SK-N-SH (cell line): ENCODE data around the gene SPCS3. TPM values are rescaled to one million over a fixed set of nuclear protein-coding genes. Genes with fewer than 3 reads are reported as not detected.
A peak's percentile ranks its signal among the peaks of the same experiment; 100 is the strongest.

ENCODE experiments used
- CTCF ChIA-PET: fragments of 300-600, 350-600 bp; formaldehyde crosslinking; extraction: SDS; loops from one replicate; lab custom pipeline; 2021; lab: Yijun Ruan, JAX
- POLR2A ChIA-PET: fragments of 350-600 bp; sonication (Branson Sonifier 250); formaldehyde crosslinking; extraction: SDS; loops from one replicate; lab custom pipeline; 2020; ENCODE audit warnings: antibody characterized with exemption, inconsistent platforms; lab: Yijun Ruan, JAX
- DNase-seq: peaks from one replicate; pipeline ENCODE4 v3.0.0; 2012
- H2AFZ ChIP-seq: fragments of 200-600 bp; sonication (generic); 2 replicates; pipeline ENCODE4 v1.8.1; 2016; ENCODE audit warnings: antibody characterized with exemption, mild to moderate bottlenecking, low read depth
- H3F3A ChIP-seq: fragments of 200-600 bp; sonication (generic); replicated peaks from 2 replicates; pipeline ENCODE3; 2016; ENCODE audit warnings: antibody characterized with exemption, mild to moderate bottlenecking; ENCODE audit not compliant: insufficient read depth
- H3K27ac ChIP-seq, 2 experiments: fragments of 200-500 bp in 1 of 2; fragments of 200-600 bp in 1 of 2; sonication (Bioruptor generic) in 1 of 2; sonication (generic), shearing (Covaris generic) in 1 of 2; 2 replicates each; pipeline versions ENCODE4 v1.5.1 to v1.6.1; 2014 to 2016; ENCODE audit warnings: low read depth in 2 of 2, inconsistent platforms in 1 of 2, low read length in 1 of 2, mild to moderate bottlenecking in 1 of 2, mixed read lengths in 1 of 2
- H3K27me3 ChIP-seq: fragments of 200-600 bp; sonication (generic), shearing (Covaris generic); 2 replicates; pipeline ENCODE4 v1.6.1; 2016; ENCODE audit warnings: mixed run types; ENCODE audit not compliant: insufficient read depth
- H3K36me3 ChIP-seq, 2 experiments: fragments of 200-500 bp in 1 of 2; fragments of 200-600 bp in 1 of 2; sonication (Bioruptor generic) in 1 of 2; sonication (generic) in 1 of 2; replicated peaks in 1 of 2; 2 replicates each; pipeline versions ENCODE3 to v1.5.1; 2014 to 2016; ENCODE audit warnings: low read length in 1 of 2, mild to moderate bottlenecking in 1 of 2; ENCODE audit not compliant: insufficient read depth in 2 of 2, control insufficient read depth in 1 of 2
- H3K4me1 ChIP-seq, 2 experiments: fragments of 200-500 bp in 1 of 2; fragments of 200-600 bp in 1 of 2; sonication (Bioruptor generic) in 1 of 2; sonication (generic), shearing (Covaris generic) in 1 of 2; 2 replicates each; pipeline versions ENCODE4 v1.5.1 to v1.6.1; 2014 to 2016; ENCODE audit warnings: low read depth in 1 of 2, low read length in 1 of 2, mixed run types in 1 of 2; ENCODE audit not compliant: insufficient read depth in 2 of 2, control insufficient read depth in 1 of 2
- H3K4me2 ChIP-seq: fragments of 200-600 bp; sonication (generic), shearing (Covaris generic); 2 replicates; pipeline ENCODE4 v1.6.1; 2017; ENCODE audit warnings: mixed run types
- H3K4me3 ChIP-seq, 2 experiments: fragments of 200-500 bp in 1 of 2; fragments of 200-600 bp in 1 of 2; sonication (Bioruptor generic) in 1 of 2; sonication (generic), shearing (Covaris generic) in 1 of 2; 2 replicates each; pipeline versions ENCODE4 v1.5.1 to v1.8.1; 2014 to 2016; ENCODE audit warnings: low read depth in 2 of 2, inconsistent platforms in 1 of 2, low read length in 1 of 2, mild to moderate bottlenecking in 1 of 2, mixed read lengths in 1 of 2, moderate library complexity in 1 of 2
- H3K79me2 ChIP-seq: fragments of 200-600 bp; sonication (generic); 2 replicates; pipeline ENCODE4 v1.8.1; 2017; ENCODE audit warnings: mild to moderate bottlenecking; ENCODE audit not compliant: insufficient read depth
- H3K9ac ChIP-seq: fragments of 200-600 bp; sonication (generic); 2 replicates; pipeline ENCODE4 v1.6.1; 2017; ENCODE audit warnings: mixed run types
- H3K9me2 ChIP-seq: fragments of 200-600 bp; sonication (generic); 2 replicates; pipeline ENCODE4 v1.6.1; 2017; ENCODE audit warnings: mixed run types
- H3K9me3 ChIP-seq: fragments of 200-600 bp; sonication (generic); 2 replicates; pipeline ENCODE4 v1.6.1; 2017; ENCODE audit warnings: mixed run types, mild to moderate bottlenecking, moderate library complexity
- H4K20me1 ChIP-seq: fragments of 200-600 bp; sonication (generic); 2 replicates; pipeline ENCODE4 v1.6.1; 2017; ENCODE audit warnings: mild to moderate bottlenecking, mixed run types; ENCODE audit not compliant: insufficient read depth
- CHD2 ChIP-seq: fragments of 150-350 bp; IDR thresholded peaks from 2 replicates; pipeline ENCODE4 v1.6.1; 2018; ENCODE audit warnings: low read length; ENCODE audit not compliant: partially characterized antibody
- CTCF ChIP-seq: fragments of 200-600 bp; sonication (generic); IDR thresholded peaks from 2 replicates; pipeline ENCODE4 v1.6.1; 2017; ENCODE audit warnings: antibody characterized with exemption, mild to moderate bottlenecking, moderate library complexity
- EP300 ChIP-seq, 2 experiments: IDR thresholded peaks; 2 replicates each; pipeline versions ENCODE4 v1.4.0 to v1.6.1; 2012; ENCODE audit warnings: borderline replicate concordance in 1 of 2, low read depth in 1 of 2, low read length in 1 of 2
- GABPA ChIP-seq: IDR thresholded peaks from 2 replicates; pipeline ENCODE4 v1.4.0; 2012; ENCODE audit warnings: low read depth, mild to moderate bottlenecking
- MXI1 ChIP-seq: IDR thresholded peaks from 2 replicates; pipeline ENCODE4 v1.6.1; 2012; ENCODE audit warnings: mild to moderate bottlenecking, low read depth, low read length, improper control_type of control experiment
- NRF1 ChIP-seq: IDR thresholded peaks from 2 replicates; pipeline ENCODE4 v1.6.1; 2012; ENCODE audit warnings: low read depth, mild to moderate bottlenecking, low read length
- POLR2AphosphoS5 ChIP-seq: IDR thresholded peaks from 2 replicates; pipeline ENCODE4 v1.6.1; 2012; ENCODE audit warnings: low read depth, low read length
- RCOR1 ChIP-seq: fragments of 150-350 bp; IDR thresholded peaks from 2 replicates; pipeline ENCODE4 v1.6.1; 2017; ENCODE audit warnings: antibody characterized with exemption, low read length
- RXRA ChIP-seq: IDR thresholded peaks from 2 replicates; pipeline ENCODE4 v1.4.0; 2012; ENCODE audit warnings: low read depth, mild to moderate bottlenecking, borderline replicate concordance
- SIN3A ChIP-seq: IDR thresholded peaks from 2 replicates; pipeline ENCODE4 v1.6.1; 2012; ENCODE audit warnings: low read depth, mild to moderate bottlenecking, low read length, moderate library complexity, borderline replicate concordance
- SMC3 ChIP-seq: IDR thresholded peaks from 2 replicates; pipeline ENCODE4 v1.6.1; 2012; ENCODE audit warnings: low read depth, low read length, improper control_type of control experiment
- TAF1 ChIP-seq: IDR thresholded peaks from 2 replicates; pipeline ENCODE4 v1.6.1; 2012; ENCODE audit warnings: low read depth, mild to moderate bottlenecking, low read length, moderate library complexity, borderline replicate concordance
- TCF12 ChIP-seq: IDR thresholded peaks from 2 replicates; pipeline ENCODE4 v1.4.0; 2012
- USF1 ChIP-seq: IDR thresholded peaks from 2 replicates; pipeline ENCODE4 v1.4.0; 2012; ENCODE audit warnings: low read depth, borderline replicate concordance
- YY1 ChIP-seq: IDR thresholded peaks from 2 replicates; pipeline ENCODE4 v1.4.0; 2012; ENCODE audit warnings: low read depth, mild to moderate bottlenecking
- WGBS: methylation state at CpG from one replicate; pipeline ENCODE4 v1.1.6; 2017; ENCODE audit warnings: low lambda C conversion rate; 5-methylcytosine and 5-hydroxymethylcytosine counted together
- polyA plus RNA-seq, 3 experiments: library from polyadenylated mRNA; depleted of rRNA; stranded (reverse); fragments of >200 nt; gene quantifications; 2 replicates each; pipeline ENCODE4 v1.2.3, GENCODE V29; 2012

SPCS3 gene
- 27.7 and 37.4 TPM in 2 replicates for polyA plus RNA-seq (2012; rRNA removed)
- 41.4 and 52.3 TPM in 2 replicates for polyA plus RNA-seq (2012; cell fraction: cytosol; rRNA removed)
- polyA plus RNA-seq (2012; cell fraction: nucleus; rRNA removed) = 32.3 and 42.6 TPM in 2 replicates

- H3K36me3 ChIP-seq = peaks cover 0 to 8% of the 10 kb centered on the region in 2 experiments
- peaks cover 33% of the 10 kb centered on the region for H3F3A ChIP-seq
- ChIA-PET POLR2A (no interaction called here), CTCF (interaction anchor here (1.5 kb wide), 1 partner anchor 22 kb away, joined by 3 read pairs; no protein-coding TSS in a partner anchor)
- H4K20me1 ChIP-seq = peaks cover 23% of the 10 kb centered on the region
- H3K4me3 ChIP-seq = peak within 1 kb of the TSS; percentile 72 to 99
- H2AFZ ChIP-seq = peak within 1 kb of the TSS; percentile 94
- H3K4me1 ChIP-seq = peaks cover 5 to 14% of the 10 kb centered on the region in 2 experiments; a peak in 1 of 4 replicates
- WGBS = 2% methylated on average over 4 of the region's 94 CpGs
- H3K27ac ChIP-seq = peak within 1 kb of the TSS; percentile 88 to 96
- H3K9me3 ChIP-seq = no peaks in the 10 kb centered on the region
- peak within 1 kb of the TSS; percentile 78 for H3K4me2 ChIP-seq
- no peaks in the 10 kb centered on the region for H3K9me2 ChIP-seq
- peak; percentile 97 for DNase-seq
- H3K9ac ChIP-seq = peak within 1 kb of the TSS; percentile 81
- H3K27me3 ChIP-seq = no peaks in the 10 kb centered on the region
- H3K79me2 ChIP-seq = peaks cover 49% of the 10 kb centered on the region
- peak; percentile 14; the same call in 1 of the 2 replicates for TF ChIP-seq SMC3
- TF ChIP-seq GABPA = peak; percentile 4; the same call in 1 of the 2 replicates
- TF ChIP-seq CHD2 = peak; percentile 53
- peak; percentile 40 for TF ChIP-seq MXI1
- TF ChIP-seq TCF12 = no peak
- TF ChIP-seq NRF1 = peak; percentile 63
- no peak for TF ChIP-seq USF1
- TF ChIP-seq YY1 = peak; percentile 9; the same call in 1 of the 2 replicates
- TF ChIP-seq TAF1 = peak; percentile 84
- no peak for TF ChIP-seq RXRA
- TF ChIP-seq EP300 (IDR thresholded peaks at IDR 0.05; ENCODE audit: borderline replicate concordance in 1 of 2, low read depth in 1 of 2, low read length in 1 of 2) = peak in 1 of 2 experiments; percentile 11; a peak in 1 of 4 replicates
- TF ChIP-seq SIN3A = peak; percentile 58; the same call in 1 of the 2 replicates
- TF ChIP-seq RCOR1 = no peak
- TF ChIP-seq POLR2AphosphoS5 = peak; percentile 57; the same call in 1 of the 2 replicates
- no peak for TF ChIP-seq CTCF
Observed at GRCh38 chr4:176319704-176320339, at the start of gene SPCS3. Gene SPCS3 (plus strand): TSS chr4:176319966. CDS start chr4:176320077, 111 bp downstream.
